ENCODE data around the gene GPM6B.

DNA sequence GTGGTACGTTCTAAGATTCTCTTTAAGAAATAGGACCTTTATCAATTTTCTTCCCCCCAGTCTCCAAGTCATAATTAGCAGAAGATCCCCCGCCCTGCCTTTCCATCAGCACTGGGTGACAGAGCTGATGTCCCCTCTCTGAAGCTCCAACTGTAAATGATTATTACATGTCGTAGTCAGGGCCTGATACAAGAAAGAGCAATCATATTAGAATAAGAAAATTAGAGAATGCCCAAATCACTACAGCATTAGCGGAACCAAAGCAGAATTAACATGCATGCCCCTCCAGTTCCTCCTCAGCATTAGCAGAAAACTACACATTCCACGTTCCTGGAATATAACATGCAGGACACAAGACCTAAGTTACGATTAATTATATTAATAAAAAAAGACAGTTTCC, 717 bp downstream of the GPM6B start:
- TF ChIP-seq, protein P1, sequence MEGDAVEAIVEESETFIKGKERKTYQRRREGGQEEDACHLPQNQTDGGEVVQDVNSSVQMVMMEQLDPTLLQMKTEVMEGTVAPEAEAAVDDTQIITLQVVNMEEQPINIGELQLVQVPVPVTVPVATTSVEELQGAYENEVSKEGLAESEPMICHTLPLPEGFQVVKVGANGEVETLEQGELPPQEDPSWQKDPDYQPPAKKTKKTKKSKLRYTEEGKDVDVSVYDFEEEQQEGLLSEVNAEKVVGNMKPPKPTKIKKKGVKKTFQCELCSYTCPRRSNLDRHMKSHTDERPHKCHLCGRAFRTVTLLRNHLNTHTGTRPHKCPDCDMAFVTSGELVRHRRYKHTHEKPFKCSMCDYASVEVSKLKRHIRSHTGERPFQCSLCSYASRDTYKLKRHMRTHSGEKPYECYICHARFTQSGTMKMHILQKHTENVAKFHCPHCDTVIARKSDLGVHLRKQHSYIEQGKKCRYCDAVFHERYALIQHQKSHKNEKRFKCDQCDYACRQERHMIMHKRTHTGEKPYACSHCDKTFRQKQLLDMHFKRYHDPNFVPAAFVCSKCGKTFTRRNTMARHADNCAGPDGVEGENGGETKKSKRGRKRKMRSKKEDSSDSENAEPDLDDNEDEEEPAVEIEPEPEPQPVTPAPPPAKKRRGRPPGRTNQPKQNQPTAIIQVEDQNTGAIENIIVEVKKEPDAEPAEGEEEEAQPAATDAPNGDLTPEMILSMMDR (IDR thresholded peaks at IDR 0.05) = no peak
- no peak for TF ChIP-seq POLR2A (IDR thresholded peaks at IDR 0.05)

Measured in heart left ventricle (tissue), 13 donors.